Measurements from ENCODE around the gene MIEF1.
A peak's percentile ranks its signal among the peaks of the same experiment; 100 is the strongest.

The MIEF1 gene

DNA sequence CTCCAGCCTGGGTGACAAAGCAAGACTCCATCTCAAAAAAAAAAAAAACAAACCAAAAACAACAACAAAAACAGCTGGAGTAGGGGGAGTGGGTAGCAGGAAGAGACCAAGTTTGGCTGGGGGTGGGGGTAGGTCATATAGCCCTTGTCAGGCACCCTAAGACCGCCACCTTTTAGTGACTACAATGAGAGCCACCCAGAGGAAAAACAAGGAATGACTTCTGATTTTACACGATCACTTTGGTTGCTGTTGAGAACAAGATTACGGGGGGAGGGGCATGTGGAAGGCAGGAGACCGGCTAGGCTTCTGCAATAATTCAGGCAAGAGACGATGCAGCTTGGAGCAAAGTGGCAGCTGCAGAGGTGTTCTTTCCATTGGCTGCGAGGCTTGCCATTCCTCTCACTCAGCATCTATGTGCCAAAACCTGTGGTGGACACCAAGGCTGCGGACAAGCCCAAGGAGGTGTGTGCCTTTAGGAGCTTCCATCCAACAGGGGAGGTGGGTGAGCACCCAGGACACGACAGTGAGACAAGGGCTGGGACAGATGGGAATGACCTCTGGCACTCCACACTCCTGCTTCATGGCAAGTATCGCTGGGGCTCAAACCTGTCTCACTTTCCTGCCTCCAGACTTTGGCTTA, 28.7 kb downstream of the MIEF1 start:
- TF ChIP-seq CTCF (IDR thresholded peaks at IDR 0.05; ENCODE audit: low read depth, low read length) = peak; percentile 22
- DNase-seq (ENCODE audit: low read depth in 2 of 2) = peak; percentile 53 to 67
- no peak overlapping the region for H3K4me3 ChIP-seq (replicated peaks in 1 of 2; ENCODE audit: low read depth in 2 of 2, low read length in 2 of 2)

- peak; percentile 99 to 100 for DNase-seq (ENCODE audit: low read depth in 2 of 2)
- no peak for TF ChIP-seq CTCF (IDR thresholded peaks at IDR 0.05; ENCODE audit: low read depth, low read length)
- peak within 1 kb of the TSS; percentile 94 to 95 for H3K4me3 ChIP-seq (replicated peaks in 1 of 2; ENCODE audit: low read depth in 2 of 2, low read length in 2 of 2)
Observed at GRCh38 chr22:39532215-39533073, 30.4 kb downstream of the MIEF1 start, which contains the start of gene RPS19BP1. RPS19BP1 (minus strand) TSS chr22:39532748; CDS start chr22:39532738, 10 bp downstream.

- DNase-seq (ENCODE audit: low read depth in 2 of 2) = no peak
- H3K4me3 ChIP-seq (replicated peaks in 1 of 2; ENCODE audit: low read depth in 2 of 2, low read length in 2 of 2) = no peak overlapping the region
- no peak for TF ChIP-seq CTCF (IDR thresholded peaks at IDR 0.05; ENCODE audit: low read depth, low read length)
Observed at GRCh38 chr22:39534092-39534506, 32.0 kb downstream of the MIEF1 start.

- DNase-seq (ENCODE audit: low read depth in 2 of 2) = peak; percentile 73 to 75
- no peak overlapping the region for H3K4me3 ChIP-seq (replicated peaks in 1 of 2; ENCODE audit: low read depth in 2 of 2, low read length in 2 of 2)
- peak; percentile 76 for TF ChIP-seq CTCF (IDR thresholded peaks at IDR 0.05; ENCODE audit: low read depth, low read length)
Observed at GRCh38 chr22:39534591-39535356, 32.7 kb downstream of the MIEF1 start.

GRCh38 chr22:39535357-39535725, 33.3 kb downstream of the MIEF1 start:
- DNase-seq (ENCODE audit: low read depth in 2 of 2) = no peak
- no peak for TF ChIP-seq CTCF (IDR thresholded peaks at IDR 0.05; ENCODE audit: low read depth, low read length)
- no peak overlapping the region for H3K4me3 ChIP-seq (replicated peaks in 1 of 2; ENCODE audit: low read depth in 2 of 2, low read length in 2 of 2)

- TF ChIP-seq CTCF (IDR thresholded peaks at IDR 0.05; ENCODE audit: low read depth, low read length) = no peak
- H3K4me3 ChIP-seq (replicated peaks in 1 of 2; ENCODE audit: low read depth in 2 of 2, low read length in 2 of 2) = no peak overlapping the region
- no peak for DNase-seq (ENCODE audit: low read depth in 2 of 2)
Observed at GRCh38 chr22:39535831-39536449, 33.9 kb downstream of the MIEF1 start.

All from cardiac fibroblast (primary cell).